Caco-2 (cell line): Measurements from ENCODE around the gene CNEP1R1. TPM values are rescaled to one million over a fixed set of nuclear protein-coding genes. Genes with fewer than 3 reads are reported as not detected.
"Not testable (repeated sequence)": the region's sequence is repeated elsewhere in the genome, so short reads cannot be mapped to it uniquely, and the experiment has no call there.

Experiments used
- BruUV-seq: library from RNA; stranded (reverse); fragments of 400-500 nt; replicated peaks from 2 replicates; lab custom pipeline; 2021; lab: Mats Ljungman, UMichigan
- CTCF ChIA-PET: fragments of 300-600 bp; sonication (Branson Sonifier 250); formaldehyde crosslinking; loops from one replicate; lab custom pipeline; 2022; ENCODE audit warnings: antibody characterized with exemption; lab: Charles Lee
- POLR2A ChIA-PET: fragments of 300-600 bp; sonication (Branson Sonifier 250); formaldehyde crosslinking; loops from one replicate; lab custom pipeline; 2022; ENCODE audit warnings: antibody characterized with exemption; lab: Charles Lee
- DNase-seq, 2 experiments: peaks; one replicate each; pipeline versions ENCODE4 v3.0.0 to v3.0.0-alpha.2; 2020 to 2022
- H3K27me3 ChIP-seq: replicated peaks from 2 replicates; pipeline ENCODE4 v1.6.0; 2011; ENCODE audit warnings: low read length; ENCODE audit not compliant: control insufficient read depth, insufficient read depth
- H3K36me3 ChIP-seq: 2 replicates; pipeline ENCODE4 v1.5.1; 2011; ENCODE audit warnings: low read length; ENCODE audit not compliant: control insufficient read depth, insufficient read depth
- H3K4me1 ChIP-seq: fragments of 250-450 bp; sonication (Bioruptor Pico); 2 replicates; pipeline ENCODE4 v1.5.1; 2020; ENCODE audit warnings: mild to moderate bottlenecking
- H3K4me3 ChIP-seq: 2 replicates; pipeline ENCODE4 v1.5.1; 2011; ENCODE audit warnings: low read depth, mild to moderate bottlenecking, control low read depth, low read length
- H3K9me3 ChIP-seq: fragments of 250-450 bp; sonication (Bioruptor Pico); 2 replicates; pipeline ENCODE4 v1.5.1; 2020; ENCODE audit warnings: mild to moderate bottlenecking, moderate library complexity
- H3K27ac Mint-ChIP-seq: one replicate; pipeline ENCODE4 v1.8.0; 2022; ENCODE audit warnings: mixed read lengths; ENCODE audit not compliant: unreplicated experiment
- H3K27me3 Mint-ChIP-seq: one replicate; pipeline ENCODE4 v1.8.0; 2022; ENCODE audit warnings: mixed read lengths; ENCODE audit not compliant: insufficient read depth, unreplicated experiment
- H3K36me3 Mint-ChIP-seq: one replicate; pipeline ENCODE4 v1.8.0; 2022; ENCODE audit warnings: mild to moderate bottlenecking, mixed read lengths; ENCODE audit not compliant: insufficient read depth, unreplicated experiment
- H3K4me1 Mint-ChIP-seq: one replicate; pipeline ENCODE4 v1.8.0; 2022; ENCODE audit warnings: low read depth, mixed read lengths; ENCODE audit not compliant: unreplicated experiment
- H3K4me3 Mint-ChIP-seq: one replicate; pipeline ENCODE4 v1.8.0; 2022; ENCODE audit warnings: mild to moderate bottlenecking, moderate library complexity, mixed read lengths; ENCODE audit not compliant: unreplicated experiment
- H3K9me3 Mint-ChIP-seq: one replicate; pipeline ENCODE4 v1.8.0; 2022; ENCODE audit warnings: mixed read lengths; ENCODE audit not compliant: unreplicated experiment
- intact Hi-C: fragments of 100-400 bp; cut with micrococcal nuclease; formaldehyde crosslinking; loops from one replicate; pipeline ENCODE4 v1.10.0; 2022; ENCODE audit not compliant: unreplicated experiment
- total RNA-seq: library from RNA; stranded (reverse); gene quantifications from 2 replicates; pipeline ENCODE4 v1.2.3, GENCODE V29; 2022
- TF ChIP-seq, protein P1 (sequence below), 2 experiments: fragments of 200-600 bp in 1 of 2; IDR thresholded peaks; 1 replicate in 1 of 2; 2 replicates in 1 of 2; pipeline versions ENCODE4 v1.5.1 to v1.8.0; 2011 to 2022; ENCODE audit warnings: antibody characterized with exemption in 1 of 2, control low read depth in 1 of 2, inconsistent platforms in 1 of 2, low read depth in 1 of 2, low read length in 1 of 2, mild to moderate bottlenecking in 1 of 2, moderate library complexity in 1 of 2; ENCODE audit not compliant: insufficient read depth in 1 of 2, severe bottlenecking in 1 of 2, unreplicated experiment in 1 of 2

The CNEP1R1 gene
- total RNA-seq, 1 experiment from 2014 or later, result 39.4 TPM

- no peaks in the 10 kb centered on the region for H3K36me3 ChIP-seq
- intact Hi-C loops, result no loop called here
- DNase-seq, result no peak
- ChIA-PET CTCF (interaction anchor here (0.6 to 1.9 kb wide), 3 partner anchors 13 to 357 kb away, joined by 3 to 7 read pairs (median 7); partner anchors contain the start of genes BRD7 and CNEP1R1), POLR2A (no interaction called here)
- peaks cover 16% of the 10 kb centered on the region for H3K4me1 Mint-ChIP-seq
- TF ChIP-seq, protein P1, sequence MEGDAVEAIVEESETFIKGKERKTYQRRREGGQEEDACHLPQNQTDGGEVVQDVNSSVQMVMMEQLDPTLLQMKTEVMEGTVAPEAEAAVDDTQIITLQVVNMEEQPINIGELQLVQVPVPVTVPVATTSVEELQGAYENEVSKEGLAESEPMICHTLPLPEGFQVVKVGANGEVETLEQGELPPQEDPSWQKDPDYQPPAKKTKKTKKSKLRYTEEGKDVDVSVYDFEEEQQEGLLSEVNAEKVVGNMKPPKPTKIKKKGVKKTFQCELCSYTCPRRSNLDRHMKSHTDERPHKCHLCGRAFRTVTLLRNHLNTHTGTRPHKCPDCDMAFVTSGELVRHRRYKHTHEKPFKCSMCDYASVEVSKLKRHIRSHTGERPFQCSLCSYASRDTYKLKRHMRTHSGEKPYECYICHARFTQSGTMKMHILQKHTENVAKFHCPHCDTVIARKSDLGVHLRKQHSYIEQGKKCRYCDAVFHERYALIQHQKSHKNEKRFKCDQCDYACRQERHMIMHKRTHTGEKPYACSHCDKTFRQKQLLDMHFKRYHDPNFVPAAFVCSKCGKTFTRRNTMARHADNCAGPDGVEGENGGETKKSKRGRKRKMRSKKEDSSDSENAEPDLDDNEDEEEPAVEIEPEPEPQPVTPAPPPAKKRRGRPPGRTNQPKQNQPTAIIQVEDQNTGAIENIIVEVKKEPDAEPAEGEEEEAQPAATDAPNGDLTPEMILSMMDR (IDR thresholded peaks at IDR 0.05; ENCODE audit: insufficient read depth in 1 of 2, low read depth in 1 of 2, low read length in 1 of 2, severe bottlenecking in 1 of 2, unreplicated experiment in 1 of 2), result no peak
- no peaks in the 10 kb centered on the region for H3K36me3 Mint-ChIP-seq
- no TSS peak for BruUV-seq
- no peak overlapping the region for H3K4me3 Mint-ChIP-seq
- no peak overlapping the region for H3K4me3 ChIP-seq
- H3K9me3 Mint-ChIP-seq, result peaks cover 11% of the 10 kb centered on the region
- no peak overlapping the region for H3K27ac Mint-ChIP-seq
- H3K9me3 ChIP-seq, result no peaks in the 10 kb centered on the region
- H3K4me1 ChIP-seq, result peaks cover 12% of the 10 kb centered on the region
- H3K27me3 ChIP-seq, result no peaks in the 10 kb centered on the region
- no peaks in the 10 kb centered on the region for H3K27me3 Mint-ChIP-seq
Measured at GRCh38 chr16:50012182-50012581, 12.8 kb upstream of the CNEP1R1 start.

DNA sequence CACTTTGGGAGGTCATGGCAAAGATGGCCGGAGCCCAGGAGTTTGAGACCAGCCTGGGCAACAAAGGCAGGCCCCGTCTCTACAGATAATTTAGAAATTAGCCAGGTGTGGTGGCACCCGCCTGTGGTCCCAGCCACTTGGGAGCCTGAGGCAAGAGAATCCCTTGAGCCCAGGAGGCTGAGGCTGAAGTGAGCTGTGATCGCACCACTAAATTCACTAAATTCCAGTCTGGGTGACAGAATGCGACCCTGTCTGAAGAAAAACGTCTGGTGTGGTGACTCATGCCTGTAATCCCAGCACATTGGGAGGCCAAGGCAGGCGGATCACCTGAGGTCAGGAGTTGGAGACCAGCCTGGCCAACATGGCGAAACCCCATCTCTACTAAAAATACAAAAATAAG, 10.8 kb upstream of the CNEP1R1 start:
- H3K36me3 ChIP-seq, H3K27me3 Mint-ChIP-seq, H3K27me3 ChIP-seq, BruUV-seq, H3K9me3 ChIP-seq, H3K36me3 Mint-ChIP-seq, H3K9me3 Mint-ChIP-seq, DNase-seq, intact Hi-C loops, H3K27ac Mint-ChIP-seq, H3K4me3 ChIP-seq, H3K4me3 Mint-ChIP-seq, POLR2A ChIA-PET: not testable (repeated sequence)
- peaks cover 12% of the 10 kb centered on the region for H3K4me1 ChIP-seq
- CTCF ChIA-PET, result interaction anchor here (1.2 kb wide), 1 partner anchor 11 kb away, joined by 3 read pairs; the partner anchor contains the start of gene CNEP1R1
- H3K4me1 Mint-ChIP-seq, result peaks cover 16% of the 10 kb centered on the region

- no TSS peak for BruUV-seq
- POLR2A ChIA-PET, result no interaction called here
Measured at GRCh38 chr16:50015631-50016030, 9.4 kb upstream of the CNEP1R1 start.

More at GRCh38 chr16:50015631-50016030, 9.4 kb upstream of the CNEP1R1 start:
- Histone ChIP-seq H3K4me3 (no peak overlapping the region), H3K36me3 (no peaks in the 10 kb centered on the region), H3K9me3 (no peaks in the 10 kb centered on the region), H3K27me3 (no peaks in the 10 kb centered on the region), H3K4me1 (peaks cover 8% of the 10 kb centered on the region)
- Mint-ChIP-seq H3K4me3 (no peak overlapping the region), H3K27me3 (no peaks in the 10 kb centered on the region), H3K36me3 (no peaks in the 10 kb centered on the region), H3K9me3 (no peaks in the 10 kb centered on the region), H3K4me1 (peaks cover 8% of the 10 kb centered on the region), H3K27ac (no peak overlapping the region)
- CTCF ChIA-PET, result no interaction called here
- intact Hi-C loops, result no loop called here
- TF ChIP-seq, protein P1 (IDR thresholded peaks at IDR 0.05; ENCODE audit: insufficient read depth in 1 of 2, low read depth in 1 of 2, low read length in 1 of 2, severe bottlenecking in 1 of 2, unreplicated experiment in 1 of 2), result no peak
- DNase-seq, result no peak
